HG03175 (cell line): ENCODE data around the gene MTTP.

ENCODE experiments used
- ATAC-seq: cut with Tn5 transposase; IDR thresholded peaks from one replicate; pipeline ENCODE4 v1.9.1; 2021; ENCODE audit warnings: mild to moderate bottlenecking, moderate library complexity; ENCODE audit not compliant: unreplicated experiment

MTTP gene

GRCh38 chr4:99637174-99637573 is 62.5 kb downstream of the MTTP start:
- no peak for ATAC-seq

- ATAC-seq = no peak
Observed at GRCh38 chr4:99640676-99641075, 66.1 kb downstream of the MTTP start.

GRCh38 chr4:99642725-99643489 is 68.3 kb downstream of the MTTP start:
- ATAC-seq = no peak

- ATAC-seq = no peak
Observed at GRCh38 chr4:99644453-99644852, 69.8 kb downstream of the MTTP start.

GRCh38 chr4:99645036-99645435 is 70.4 kb downstream of the MTTP start:
- no peak for ATAC-seq

GRCh38 chr4:99645638-99646037 is 71.0 kb downstream of the MTTP start:
- ATAC-seq = no peak

- no peak for ATAC-seq
Observed at GRCh38 chr4:99647071-99647470, 72.4 kb downstream of the MTTP start.

- ATAC-seq = no peak
Observed at GRCh38 chr4:99648321-99648720, 73.7 kb downstream of the MTTP start.

GRCh38 chr4:99649208-99649607 is 74.6 kb downstream of the MTTP start:
- no peak for ATAC-seq

- ATAC-seq = no peak
Observed at GRCh38 chr4:99649778-99650177, 75.2 kb downstream of the MTTP start.

- ATAC-seq = no peak
Observed at GRCh38 chr4:99651016-99651769, 76.6 kb downstream of the MTTP start.

GRCh38 chr4:99651811-99652485 is 77.3 kb downstream of the MTTP start:
- no peak for ATAC-seq

GRCh38 chr4:99652596-99653436 is 78.2 kb downstream of the MTTP start:
- ATAC-seq = no peak

GRCh38 chr4:99653916-99654315 is 79.3 kb downstream of the MTTP start:
- ATAC-seq = no peak

- no peak for ATAC-seq
Observed at GRCh38 chr4:99654361-99654761, 79.7 kb downstream of the MTTP start.

GRCh38 chr4:99655308-99656081 is 80.9 kb downstream of the MTTP start:
- ATAC-seq = no peak

GRCh38 chr4:99657798-99658197 is 83.2 kb downstream of the MTTP start, which contains the start of gene C4orf54:
C4orf54 (minus strand) TSS chr4:99657828; CDS start chr4:99654648, 3,180 bp downstream.
- no peak for ATAC-seq

GRCh38 chr4:99658666-99659065 is 84.0 kb downstream of the MTTP start:
- no peak for ATAC-seq

- ATAC-seq = no peak
Observed at GRCh38 chr4:99661907-99662306, 87.3 kb downstream of the MTTP start.

- ATAC-seq = no peak
Observed at GRCh38 chr4:99664716-99665115, 90.1 kb downstream of the MTTP start.
